ENCODE data around the gene SNRNP200. TPM values are rescaled to one million over a fixed set of nuclear protein-coding genes. Genes with fewer than 3 reads are reported as not detected.

SNRNP200 gene
- total and polyA plus RNA-seq, 2 donors from 2014 or later: 46.7 to 118 TPM

DNA sequence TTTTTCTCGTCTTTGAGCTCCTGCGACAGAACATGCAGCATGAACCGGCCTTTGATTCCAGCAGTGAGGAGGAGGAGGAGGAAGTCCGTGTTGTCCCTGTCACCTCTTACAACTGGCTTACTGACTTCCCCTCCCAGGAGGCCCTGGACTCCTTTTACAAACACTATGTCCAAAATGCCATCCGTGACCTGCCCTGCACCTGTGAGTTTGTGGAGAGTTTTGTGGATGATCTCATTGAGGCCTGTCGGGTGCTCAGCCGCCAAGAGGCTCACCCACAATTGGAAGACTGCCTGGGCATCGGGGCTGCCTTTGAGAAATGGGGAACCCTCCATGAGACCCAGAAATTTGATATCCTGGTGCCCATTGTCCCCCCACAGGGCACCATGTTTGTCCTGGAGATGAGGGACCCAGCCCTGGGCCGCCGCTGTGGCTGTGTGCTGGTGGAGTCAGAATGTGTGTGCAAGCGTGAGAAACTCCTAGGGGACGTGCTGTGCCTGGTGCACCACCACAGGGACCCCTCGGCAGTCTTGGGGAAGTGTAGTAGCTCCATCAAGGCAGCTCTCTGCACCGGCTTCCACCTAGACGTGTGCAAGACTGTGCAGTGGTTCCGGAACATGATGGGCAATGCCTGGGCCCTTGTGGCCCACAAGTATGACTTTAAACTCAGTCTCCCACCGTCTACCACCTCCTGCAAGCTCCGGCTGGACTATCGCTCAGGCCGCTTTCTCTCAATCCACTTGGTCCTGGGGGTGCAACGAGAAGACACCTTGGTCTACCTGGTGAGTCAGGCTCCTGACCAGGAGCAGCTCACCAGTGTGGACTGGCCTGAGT, 21.9 kb upstream of the SNRNP200 start:
- no peak for DNase-seq
- Histone ChIP-seq H3K9ac (ENCODE audit: low read length in 3 of 3) (no peak overlapping the region), H3K9me3 (ENCODE audit: control insufficient read depth in 2 of 3, insufficient read depth in 1 of 3, low read length in 3 of 3) (no peaks in the 10 kb centered on the region), H3K27me3 (ENCODE audit: control insufficient read depth, insufficient read depth, low read length) (peaks cover 7% of the 10 kb centered on the region), H3K27ac (ENCODE audit: low read depth in 2 of 2, low read length in 2 of 2) (no peak overlapping the region), H3K4me1 (ENCODE audit: control insufficient read depth in 2 of 3, insufficient read depth in 2 of 3, low read depth in 1 of 3, low read length in 3 of 3) (no peaks in the 10 kb centered on the region), H3K4me3 (ENCODE audit: low read length in 3 of 3) (no peak overlapping the region), H3K36me3 (ENCODE audit: control insufficient read depth in 2 of 3, insufficient read depth in 3 of 3, low read length in 3 of 3) (no peaks in the 10 kb centered on the region)
- intact Hi-C loops (cut with DNase I): no loop called here
- no peak for FAIRE-seq
- no peak for TF ChIP-seq CTCF (IDR thresholded peaks at IDR 0.05; ENCODE audit: borderline replicate concordance, extremely low read depth, insufficient read depth)

GRCh38 chr2:96326564-96326963, 21.2 kb upstream of the SNRNP200 start:
- peaks cover 10% of the 10 kb centered on the region for H3K27me3 ChIP-seq (ENCODE audit: control insufficient read depth, insufficient read depth, low read length)
- TF ChIP-seq CTCF (IDR thresholded peaks at IDR 0.05; ENCODE audit: borderline replicate concordance, extremely low read depth, insufficient read depth): no peak
- FAIRE-seq (no peak), DNase-seq (no peak)
- no peak overlapping the region for H3K27ac ChIP-seq (ENCODE audit: low read depth in 2 of 2, low read length in 2 of 2)
- intact Hi-C loops (cut with DNase I): no loop called here
- H3K4me1 ChIP-seq (ENCODE audit: control insufficient read depth in 2 of 3, insufficient read depth in 2 of 3, low read depth in 1 of 3, low read length in 3 of 3): peaks cover 0 to 3% (median 0%) of the 10 kb centered on the region in 3 donors
- no peak overlapping the region for H3K9ac ChIP-seq (ENCODE audit: low read length in 3 of 3)
- H3K36me3 ChIP-seq (ENCODE audit: control insufficient read depth in 2 of 3, insufficient read depth in 3 of 3, low read length in 3 of 3): no peaks in the 10 kb centered on the region
- H3K9me3 ChIP-seq (ENCODE audit: control insufficient read depth in 2 of 3, insufficient read depth in 1 of 3, low read length in 3 of 3): no peaks in the 10 kb centered on the region
- H3K4me3 ChIP-seq (ENCODE audit: low read length in 3 of 3): no peak overlapping the region

DNA sequence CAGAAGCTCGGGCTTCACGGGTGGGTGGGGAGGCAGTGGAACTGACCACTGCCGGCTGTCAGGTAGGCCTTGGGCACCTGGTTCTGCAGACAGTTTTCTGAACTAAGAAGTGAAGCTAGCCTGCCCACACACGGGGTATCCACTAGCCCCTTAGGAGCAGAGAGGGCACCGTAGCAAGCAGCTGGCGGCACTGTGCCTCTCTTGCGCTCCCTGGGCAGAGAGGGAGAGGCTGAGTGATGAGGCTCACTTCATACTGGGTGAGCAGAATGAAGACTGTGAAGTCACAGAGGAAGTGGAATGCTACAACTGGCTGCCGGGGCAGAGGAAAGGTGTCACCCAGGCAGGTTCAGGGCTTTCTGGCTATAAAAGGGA, 20.5 kb upstream of the SNRNP200 start:
- H3K4me1 ChIP-seq (ENCODE audit: control insufficient read depth in 2 of 3, insufficient read depth in 2 of 3, low read depth in 1 of 3, low read length in 3 of 3): peaks cover 0 to 6% (median 0%) of the 10 kb centered on the region in 3 donors
- no peaks in the 10 kb centered on the region for H3K9me3 ChIP-seq (ENCODE audit: control insufficient read depth in 2 of 3, insufficient read depth in 1 of 3, low read length in 3 of 3)
- H3K36me3 ChIP-seq (ENCODE audit: control insufficient read depth in 2 of 3, insufficient read depth in 3 of 3, low read length in 3 of 3): no peaks in the 10 kb centered on the region
- H3K4me3 ChIP-seq (ENCODE audit: low read length in 3 of 3): peak overlapping the region; percentile 46 to 61 (median 53)
- H3K9ac ChIP-seq (ENCODE audit: low read length in 3 of 3): peak overlapping the region in 2 of 3 donors; percentile 3 to 47
- intact Hi-C loops (cut with DNase I): no loop called here
- no peak for FAIRE-seq
- H3K27ac ChIP-seq (ENCODE audit: low read depth in 2 of 2, low read length in 2 of 2): no peak overlapping the region
- H3K27me3 ChIP-seq (ENCODE audit: control insufficient read depth, insufficient read depth, low read length): peaks cover 11% of the 10 kb centered on the region
- DNase-seq: no peak
- no peak for TF ChIP-seq CTCF (IDR thresholded peaks at IDR 0.05; ENCODE audit: borderline replicate concordance, extremely low read depth, insufficient read depth)

All from kidney (tissue), 14 donors.